GM18858 (cell line): ENCODE results near the gene FADS2.

ENCODE experiments used
- ATAC-seq: cut with Tn5 transposase; IDR thresholded peaks from one replicate; pipeline ENCODE4 v1.9.1; 2021; ENCODE audit not compliant: unreplicated experiment

The FADS2 gene

GRCh38 chr11:61904539-61905048 lies 76.5 kb downstream of the FADS2 start:
- ATAC-seq = no peak

GRCh38 chr11:61905067-61905696 lies 77.1 kb downstream of the FADS2 start:
- ATAC-seq = no peak

- ATAC-seq = no peak
Observed at GRCh38 chr11:61905801-61906521, 77.9 kb downstream of the FADS2 start.

- ATAC-seq = no peak
Observed at GRCh38 chr11:61906522-61906909, 78.4 kb downstream of the FADS2 start.

GRCh38 chr11:61907282-61907681 lies 79.2 kb downstream of the FADS2 start:
- ATAC-seq = no peak

- no peak for ATAC-seq
Observed at GRCh38 chr11:61907871-61908729, 80.0 kb downstream of the FADS2 start.

GRCh38 chr11:61908730-61909316 lies 80.7 kb downstream of the FADS2 start:
- no peak for ATAC-seq

- ATAC-seq = no peak
Observed at GRCh38 chr11:61910187-61911127, 82.4 kb downstream of the FADS2 start.

- no peak for ATAC-seq
Observed at GRCh38 chr11:61911128-61911700, 83.1 kb downstream of the FADS2 start.

- ATAC-seq = no peak
Observed at GRCh38 chr11:61911701-61912529, 83.8 kb downstream of the FADS2 start.

GRCh38 chr11:61912530-61912898 lies 84.4 kb downstream of the FADS2 start:
- ATAC-seq = no peak

- no peak for ATAC-seq
Observed at GRCh38 chr11:61912991-61913698, 85.0 kb downstream of the FADS2 start.

GRCh38 chr11:61913699-61914395 lies 85.7 kb downstream of the FADS2 start:
- no peak for ATAC-seq

GRCh38 chr11:61914471-61915171 lies 86.5 kb downstream of the FADS2 start:
- ATAC-seq = no peak

- no peak for ATAC-seq
Observed at GRCh38 chr11:61916737-61917333, 88.7 kb downstream of the FADS2 start.
